HG03457 (cell line): ENCODE measurements around the gene RRAS2.
"Not testable (repeated sequence)": the region's sequence is repeated elsewhere in the genome, so short reads cannot be mapped to it uniquely, and the experiment has no call there.

Source experiments
- ATAC-seq: cut with Tn5 transposase; IDR thresholded peaks from one replicate; pipeline ENCODE4 v1.9.1; 2021; ENCODE audit warnings: moderate number of reproducible peaks; ENCODE audit not compliant: unreplicated experiment

Gene RRAS2

DNA sequence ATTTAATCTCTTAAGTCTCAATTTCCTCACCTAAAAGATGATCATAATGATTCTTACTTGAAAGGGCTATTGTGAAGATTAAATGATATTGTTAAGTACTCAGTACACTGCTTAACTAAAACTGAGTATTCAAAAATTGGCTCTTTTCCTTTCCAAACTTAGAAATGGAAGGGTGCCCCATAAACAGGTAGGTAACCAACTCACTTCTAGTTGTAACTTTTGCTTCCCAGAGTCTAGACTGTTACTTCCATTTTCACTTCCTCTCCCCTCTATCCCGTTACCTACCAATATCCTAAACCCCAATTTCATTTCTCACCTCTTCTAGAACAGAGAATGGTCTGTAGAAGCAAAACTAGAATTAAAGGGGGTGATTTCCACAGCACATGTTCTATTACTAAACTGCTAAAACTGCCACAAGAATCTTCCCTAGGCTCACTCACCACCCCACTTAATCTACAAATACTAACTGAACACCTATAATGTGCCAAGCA is 50.0 kb downstream of the RRAS2 start:
- no peak for ATAC-seq

DNA sequence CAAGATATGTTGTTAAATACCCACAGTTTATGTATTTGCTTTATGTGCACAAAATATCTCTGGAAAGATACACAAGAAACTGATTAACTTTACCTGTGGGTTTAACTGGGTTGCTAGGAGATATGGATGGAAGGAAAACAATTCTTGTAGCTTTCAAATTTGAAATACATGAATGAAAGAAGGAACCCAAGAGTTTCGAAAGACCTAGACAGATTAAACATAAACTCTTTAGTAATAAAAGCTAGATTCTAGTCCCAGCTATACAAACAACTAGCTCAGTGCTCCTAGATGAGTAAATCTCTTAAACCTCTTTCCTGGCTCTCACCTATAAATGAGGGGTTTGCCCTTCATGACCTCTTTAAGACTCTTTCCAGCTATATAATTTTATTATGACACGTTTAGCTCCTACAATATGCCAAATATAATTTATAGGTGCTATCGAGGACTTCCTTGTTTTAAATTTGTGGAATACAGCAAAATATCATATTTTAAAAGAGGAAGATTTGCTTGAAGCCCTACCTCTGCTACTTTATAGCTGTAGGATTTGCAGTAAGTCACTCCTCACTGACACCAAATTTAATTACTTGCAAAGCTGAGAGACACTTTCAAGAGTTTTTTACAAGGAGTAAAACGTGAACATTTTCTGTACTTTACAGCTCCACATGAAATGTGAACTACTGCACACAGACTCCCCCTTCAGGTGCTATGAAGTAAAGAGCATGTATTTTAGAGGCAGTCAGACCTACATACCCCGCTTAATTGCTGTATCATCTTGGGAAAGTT is 50.7 kb downstream of the RRAS2 start:
- ATAC-seq = no peak

DNA sequence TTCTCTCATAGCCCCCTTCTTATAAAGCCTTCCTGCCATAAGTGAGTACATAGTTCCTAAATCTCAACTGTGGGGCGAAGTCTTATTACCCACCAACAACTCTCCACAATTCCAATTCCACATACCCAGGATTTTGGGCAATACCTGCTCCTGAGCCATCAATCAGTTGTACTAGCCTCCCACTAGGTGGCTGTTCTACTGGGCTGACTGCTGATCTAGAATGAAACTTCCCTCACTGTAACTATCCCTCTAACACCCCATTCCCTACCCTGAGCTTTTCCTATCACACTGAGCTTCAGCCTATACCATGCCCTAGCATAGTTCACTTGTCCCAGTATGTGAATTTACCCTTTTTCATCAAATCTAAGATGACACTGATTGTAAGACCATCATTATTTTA is 52.5 kb downstream of the RRAS2 start:
- ATAC-seq = no peak

DNA sequence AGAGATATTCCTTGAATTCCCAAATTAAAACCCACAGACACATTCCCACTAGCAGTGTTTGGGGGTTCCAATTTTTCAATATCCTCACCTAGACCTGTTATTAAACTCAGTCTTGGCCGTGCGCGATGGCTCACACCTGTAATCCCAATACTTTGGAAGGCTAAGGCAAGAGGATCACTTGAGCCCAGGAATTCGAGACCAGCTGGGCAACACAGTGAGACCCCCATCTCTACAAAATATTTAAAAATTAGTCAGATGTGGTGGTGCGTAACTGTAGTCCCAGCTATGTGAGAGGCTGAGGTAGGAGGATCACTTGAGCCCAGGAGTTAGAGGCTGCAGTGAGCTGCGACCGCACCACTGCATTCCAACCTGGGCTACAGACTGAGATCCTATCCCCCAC is 53.3 kb downstream of the RRAS2 start:
- ATAC-seq = no peak

DNA sequence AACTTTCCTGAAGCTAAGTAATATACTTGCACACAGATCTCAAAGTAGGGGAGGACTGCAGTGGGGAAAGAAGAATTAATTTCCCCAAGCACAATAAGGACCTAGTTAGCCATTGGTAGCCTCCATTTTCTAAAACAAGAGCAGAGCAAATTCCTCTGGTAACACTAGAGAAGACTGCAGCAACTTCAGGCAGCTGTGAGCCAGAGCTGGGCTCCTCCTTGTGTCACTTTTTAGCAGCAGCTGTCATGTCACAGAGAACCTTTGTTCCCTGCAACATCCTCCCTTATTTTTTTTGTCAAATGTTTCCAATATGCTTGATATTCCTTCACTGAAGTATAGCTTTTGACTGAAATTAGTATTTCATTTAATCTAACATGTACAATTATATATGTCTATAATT is 54.4 kb downstream of the RRAS2 start:
- ATAC-seq = no peak

DNA sequence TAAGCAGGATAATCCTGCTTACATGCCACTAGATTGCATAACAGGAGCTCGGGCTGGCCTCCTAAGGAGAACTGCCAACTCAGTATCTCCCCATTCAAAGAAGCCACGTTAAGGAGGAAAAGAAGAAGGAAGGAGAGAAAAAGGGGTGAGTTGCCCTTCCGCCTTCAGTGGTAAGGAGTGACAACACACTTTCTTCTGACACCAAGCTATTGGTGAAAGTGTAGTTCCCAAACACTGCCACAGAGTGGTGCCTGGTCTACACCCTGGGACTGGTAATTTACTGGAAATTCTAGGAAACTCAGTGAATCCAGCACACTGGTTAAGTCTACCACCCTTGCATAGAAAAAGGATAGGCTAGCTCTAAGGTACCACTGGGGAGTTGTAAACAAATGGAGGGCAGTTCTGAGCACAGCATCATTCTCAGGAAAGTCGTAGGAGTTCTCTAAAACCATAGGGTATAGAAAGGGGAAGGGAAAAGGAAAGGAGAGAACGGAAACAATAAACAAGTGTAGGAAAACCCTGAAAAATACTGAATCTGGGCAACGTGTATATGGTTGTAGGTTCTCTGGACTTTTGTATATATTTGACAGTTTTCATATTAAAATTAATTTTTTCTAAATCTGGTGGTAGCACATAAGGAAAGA is 58.2 kb downstream of the RRAS2 start:
- peak; percentile 66 for ATAC-seq

DNA sequence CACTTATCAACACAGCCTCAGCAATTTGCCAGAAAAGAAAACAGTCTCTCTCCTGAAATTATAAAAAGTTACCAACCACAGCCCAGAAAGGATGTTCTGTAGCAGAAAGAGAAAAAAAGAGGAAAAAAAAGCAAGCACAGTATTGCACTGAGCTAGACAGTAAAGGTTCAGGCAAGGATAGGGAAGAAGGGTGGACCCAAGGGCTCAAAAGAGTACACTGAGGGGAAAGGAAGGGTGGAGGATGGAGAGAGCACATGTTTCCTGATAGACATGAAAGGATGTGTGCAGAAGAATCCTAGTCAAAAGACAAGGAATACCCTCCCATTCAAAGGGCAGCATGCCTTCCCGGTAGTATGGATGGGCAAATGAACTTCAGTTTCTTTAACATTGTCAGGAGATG is 59.1 kb downstream of the RRAS2 start:
- ATAC-seq = no peak

DNA sequence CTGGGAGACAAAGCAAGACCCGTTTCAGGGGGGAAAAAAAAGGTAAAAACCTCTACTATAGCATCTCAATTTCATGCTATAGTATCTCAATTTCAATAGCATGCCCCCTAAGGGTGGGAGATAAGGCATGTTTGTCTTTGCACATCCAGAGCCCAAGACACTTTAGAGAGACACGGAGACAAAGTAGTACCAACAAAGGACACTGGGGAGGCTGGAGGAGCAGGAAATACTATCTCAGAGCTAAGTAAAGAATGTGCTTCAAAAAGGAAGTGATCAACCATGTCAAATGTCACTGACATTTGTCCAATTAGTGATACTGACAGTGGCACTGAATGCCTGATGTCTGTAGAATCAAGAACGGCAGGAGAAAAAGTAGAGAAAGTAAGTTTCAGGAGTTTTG is 68.6 kb downstream of the RRAS2 start:
- no peak for ATAC-seq

DNA sequence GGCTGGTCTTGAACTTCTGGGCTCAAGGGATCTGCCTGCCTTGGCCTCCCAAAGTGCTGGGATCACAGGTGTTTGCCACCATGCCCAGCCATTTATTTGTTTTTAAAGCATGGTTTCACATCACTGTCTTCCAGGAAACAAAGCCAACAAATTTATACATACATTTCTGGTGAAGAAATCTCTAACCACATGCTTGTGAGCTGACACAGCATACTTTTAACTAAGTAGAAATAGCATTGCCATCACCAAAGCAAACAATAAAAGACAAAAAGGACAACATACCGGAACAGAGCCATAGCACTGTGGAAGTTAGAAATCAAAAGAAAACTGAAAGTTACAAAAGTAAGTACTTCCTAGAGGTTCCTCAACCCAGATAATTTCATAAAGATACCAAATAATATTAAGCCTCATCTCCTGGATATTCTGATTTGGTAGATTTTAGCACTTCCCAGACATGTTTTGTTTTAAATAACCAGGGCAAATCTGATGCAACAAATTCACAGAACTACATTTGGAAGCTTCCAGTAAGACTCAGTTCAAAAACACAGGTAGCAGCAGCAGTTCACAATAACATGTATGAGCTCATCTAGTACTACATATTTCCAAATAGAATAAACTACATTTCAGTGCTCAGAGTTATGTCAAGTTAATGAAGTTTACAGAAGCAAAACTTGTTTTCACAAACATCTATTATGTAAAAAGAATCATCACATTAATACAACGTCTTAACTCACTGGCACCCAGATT is 70.6 kb downstream of the RRAS2 start:
- ATAC-seq = no peak

DNA sequence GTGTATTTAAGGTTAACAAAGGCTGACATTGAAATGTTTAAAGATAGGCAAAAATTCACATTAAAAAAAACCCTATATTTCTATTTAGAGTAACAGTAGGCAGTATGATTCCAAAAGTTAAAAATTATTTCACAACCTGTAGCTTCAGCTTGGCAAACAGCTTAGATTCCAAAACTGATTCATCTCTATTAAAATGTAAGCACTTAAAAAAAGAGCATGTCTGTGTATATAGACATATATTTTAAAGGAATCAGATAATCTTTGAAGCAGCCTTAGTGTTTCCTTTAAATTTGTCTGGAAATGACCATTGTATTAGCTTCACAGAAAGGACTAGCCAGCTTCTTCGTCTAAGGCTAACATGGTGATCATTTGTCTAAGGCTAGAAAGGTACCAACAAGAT is 80.1 kb downstream of the RRAS2 start:
- not testable (repeated sequence) for ATAC-seq

DNA sequence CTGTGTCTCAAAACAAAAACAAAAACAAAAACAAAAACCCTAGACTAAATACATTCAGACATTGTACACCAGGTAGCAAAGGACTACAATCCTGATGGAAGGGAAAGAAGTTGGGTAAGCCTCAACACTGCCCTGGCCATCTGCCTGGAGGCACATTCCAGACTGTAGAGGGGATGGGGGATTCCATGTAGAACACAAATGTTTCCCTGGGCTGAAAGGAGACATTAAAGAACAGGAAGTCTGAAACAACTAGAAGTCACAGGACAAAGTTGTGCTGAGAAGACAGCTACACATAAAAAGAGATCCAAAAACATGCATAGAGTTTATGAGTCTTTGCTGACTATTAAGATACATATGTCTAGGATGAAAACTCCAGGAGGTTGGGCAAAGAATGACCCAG is 83.9 kb downstream of the RRAS2 start:
- no peak for ATAC-seq

DNA sequence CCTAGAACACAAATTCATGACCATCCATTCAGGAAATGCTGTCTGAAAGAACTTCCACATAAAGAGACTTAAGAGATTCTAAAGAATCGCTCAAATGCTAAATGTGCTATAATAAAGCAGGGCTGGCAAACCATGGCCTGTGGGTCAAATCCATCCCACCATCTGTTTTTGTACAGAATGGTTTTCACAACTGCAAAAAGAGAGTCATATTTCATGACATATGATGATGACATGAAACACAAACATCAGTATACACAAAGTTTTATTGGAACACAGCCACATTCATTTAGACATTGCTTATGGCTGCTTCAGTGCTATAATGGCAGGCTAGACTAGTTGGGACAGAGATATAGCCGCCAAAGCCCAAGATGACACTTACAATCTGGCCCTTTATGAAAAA is 85.1 kb downstream of the RRAS2 start:
- no peak for ATAC-seq

DNA sequence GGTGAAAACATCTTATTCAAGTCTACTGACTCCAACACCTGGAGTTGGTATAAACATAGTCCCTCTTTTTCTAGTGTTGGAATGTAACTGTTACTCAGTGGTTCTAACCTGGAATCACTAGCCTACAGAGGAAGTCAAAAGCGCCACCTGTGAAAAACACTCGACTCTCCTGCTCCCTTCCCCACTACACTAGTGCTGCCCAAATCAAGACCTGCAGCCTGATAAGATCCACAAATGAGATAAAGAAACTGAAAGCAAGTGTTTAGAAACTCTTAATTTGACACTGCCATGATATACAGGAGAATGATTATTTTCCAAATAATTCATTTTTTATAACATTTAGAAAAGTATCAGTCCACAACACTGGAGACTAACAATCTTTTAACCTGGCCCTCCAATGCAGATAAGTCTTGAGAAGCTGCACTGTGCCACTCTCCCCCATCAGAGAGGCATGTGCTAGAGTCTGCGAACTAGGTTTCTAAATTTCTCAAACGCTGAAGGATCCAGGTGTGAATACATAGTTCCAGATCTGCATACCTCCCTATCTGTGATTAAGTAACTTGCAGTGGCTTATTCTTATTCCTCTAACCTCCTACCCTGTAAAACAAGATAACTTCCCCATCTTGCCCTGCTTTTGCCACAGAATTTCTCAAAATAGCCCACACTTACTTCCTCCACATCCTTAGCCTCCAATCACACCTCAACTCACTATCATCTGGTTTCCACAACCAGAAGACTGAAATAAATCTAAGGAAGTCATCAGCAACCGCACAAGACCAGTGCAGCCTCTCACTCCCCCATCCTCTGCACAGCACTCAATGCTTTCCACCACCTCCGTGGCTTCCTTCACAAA is 88.1 kb downstream of the RRAS2 start:
- ATAC-seq = peak; percentile 62

DNA sequence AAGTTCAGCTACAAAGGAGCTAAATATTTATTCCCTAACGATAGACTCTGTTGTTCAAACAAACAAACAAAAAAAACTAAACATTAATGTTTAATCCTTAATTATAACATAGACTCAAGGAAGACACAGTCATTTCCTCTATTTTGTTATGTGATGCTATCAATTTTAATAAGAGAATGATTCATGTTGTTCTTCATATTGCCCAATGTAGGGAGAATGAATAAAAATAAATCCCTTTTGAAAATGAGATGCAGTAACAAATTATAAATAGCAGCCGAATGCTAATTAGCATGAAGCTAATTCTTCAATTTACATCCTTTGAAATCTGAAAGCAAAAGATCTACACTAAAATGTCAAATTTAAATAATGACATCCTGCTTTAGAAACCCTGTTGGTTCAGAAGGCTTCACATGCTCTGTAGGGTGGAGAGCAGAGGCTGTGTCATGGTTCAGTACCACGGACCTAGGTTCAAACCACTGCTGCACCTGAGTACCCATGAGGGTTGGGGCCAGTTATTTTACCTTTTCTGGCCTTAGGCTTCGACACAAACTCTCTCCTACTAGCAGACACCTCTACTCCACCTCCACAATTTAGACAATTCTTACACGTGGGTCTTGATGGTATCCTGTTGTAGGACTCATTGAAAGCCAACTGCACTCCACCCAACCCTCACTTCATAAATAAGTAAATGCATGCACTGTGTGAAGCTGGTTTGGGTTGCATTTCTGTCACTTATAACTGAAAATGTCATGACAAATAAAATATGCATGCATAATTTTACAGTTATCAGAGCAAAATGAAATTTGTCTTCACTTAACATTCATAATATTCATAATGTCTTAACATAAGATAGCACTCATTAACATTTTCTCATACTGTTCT is 89.0 kb downstream of the RRAS2 start:
- peak; percentile 40 for ATAC-seq

DNA sequence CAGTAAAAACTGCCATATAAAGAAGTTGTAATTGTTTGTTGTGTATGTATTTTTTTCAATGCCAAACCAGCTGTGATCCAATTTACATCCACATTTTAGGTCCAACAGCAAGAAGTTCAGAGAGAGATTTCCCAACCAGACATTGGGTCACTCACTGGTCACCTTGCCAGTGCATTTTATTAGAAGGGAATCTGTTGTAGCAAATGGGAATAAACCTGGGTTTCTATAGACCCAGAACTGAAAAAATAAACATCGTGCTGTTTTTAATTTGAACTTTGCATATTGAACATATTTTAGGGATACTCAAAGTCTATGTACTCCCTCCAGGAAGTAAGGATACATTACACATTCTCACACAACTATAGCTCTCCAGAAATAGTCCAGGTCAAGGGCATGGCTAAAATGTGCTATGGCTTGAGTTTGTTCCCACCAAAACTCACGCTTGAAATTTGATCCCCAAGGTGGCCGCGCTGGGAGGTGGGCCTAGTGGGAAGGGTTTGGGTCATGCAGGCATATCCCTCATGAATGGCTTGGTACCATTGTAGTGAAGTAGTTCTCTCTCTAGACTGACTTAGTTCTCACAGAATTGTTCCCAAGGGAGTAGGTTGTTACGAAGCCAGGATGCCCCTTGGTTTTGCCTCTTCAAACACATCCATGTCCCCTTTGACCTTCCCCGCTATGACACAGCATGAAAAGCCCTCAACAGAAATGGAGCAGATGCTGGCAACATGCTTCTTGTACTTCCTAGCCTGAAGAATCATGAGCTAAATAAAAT is 90.9 kb downstream of the RRAS2 start:
- no peak for ATAC-seq

DNA sequence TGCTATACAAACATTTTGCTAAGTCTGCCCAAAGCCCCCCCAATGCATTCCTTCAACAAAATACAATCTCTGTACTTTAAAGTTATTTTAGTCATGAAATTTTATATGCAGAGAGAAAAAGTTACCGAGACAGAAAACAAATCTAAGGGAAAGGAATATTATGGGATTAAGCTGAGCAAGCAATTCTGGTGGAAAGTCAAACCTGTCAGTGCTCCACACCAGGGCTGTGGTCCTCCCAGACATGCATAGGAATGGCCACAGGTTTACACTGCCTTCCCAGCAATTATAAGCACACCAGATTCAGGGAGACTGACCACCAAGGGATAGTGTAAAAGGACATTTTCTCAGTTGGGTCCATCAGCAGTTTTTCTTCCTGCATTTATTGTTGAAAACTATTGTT is 92.4 kb downstream of the RRAS2 start:
- ATAC-seq = no peak

DNA sequence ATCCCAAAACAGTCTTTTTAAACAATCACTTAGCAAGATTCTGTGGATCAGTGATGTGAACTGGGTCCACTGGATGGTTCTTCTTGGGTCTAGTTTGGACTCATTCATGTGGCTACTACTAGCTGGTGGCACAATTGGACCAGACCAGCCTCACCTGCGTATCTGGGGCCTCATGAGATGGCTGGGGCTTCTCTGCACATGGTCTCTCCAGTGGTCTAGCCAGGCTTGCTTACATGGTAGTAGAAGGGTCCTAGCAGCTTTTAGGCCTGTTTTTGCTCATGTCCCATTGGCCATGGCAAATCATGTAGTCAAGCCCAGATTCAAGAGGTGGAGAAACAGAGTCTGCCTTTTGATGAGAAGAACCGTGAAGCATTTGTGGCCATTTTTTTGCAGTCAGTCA is 94.0 kb downstream of the RRAS2 start:
- no peak for ATAC-seq

DNA sequence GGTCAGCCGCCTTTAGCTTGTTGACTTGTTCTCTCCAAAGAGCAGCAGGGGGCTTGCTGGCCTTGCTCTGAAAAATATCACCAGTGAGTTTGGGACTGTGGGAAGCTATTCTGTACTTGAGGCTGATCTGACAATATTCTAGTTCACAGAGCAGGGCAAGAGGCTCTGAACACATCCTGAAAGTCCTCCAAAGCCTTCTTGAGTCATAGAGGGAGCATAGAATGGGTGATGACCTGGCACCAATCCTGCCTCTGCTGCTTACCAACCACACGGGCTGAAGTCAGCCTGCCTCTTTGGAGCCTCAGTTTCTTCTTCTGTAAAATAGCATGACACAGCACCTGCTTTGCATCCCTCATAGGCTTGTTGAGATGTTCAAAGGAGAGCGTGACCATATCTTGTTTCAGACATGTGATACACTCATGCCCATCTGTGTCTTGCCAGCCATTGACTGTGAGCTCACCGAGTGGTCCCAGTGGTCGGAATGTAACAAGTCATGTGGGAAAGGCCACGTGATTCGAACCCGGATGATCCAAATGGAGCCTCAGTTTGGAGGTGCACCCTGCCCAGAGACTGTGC is 96.6 kb downstream of the RRAS2 start:
- ATAC-seq = no peak

DNA sequence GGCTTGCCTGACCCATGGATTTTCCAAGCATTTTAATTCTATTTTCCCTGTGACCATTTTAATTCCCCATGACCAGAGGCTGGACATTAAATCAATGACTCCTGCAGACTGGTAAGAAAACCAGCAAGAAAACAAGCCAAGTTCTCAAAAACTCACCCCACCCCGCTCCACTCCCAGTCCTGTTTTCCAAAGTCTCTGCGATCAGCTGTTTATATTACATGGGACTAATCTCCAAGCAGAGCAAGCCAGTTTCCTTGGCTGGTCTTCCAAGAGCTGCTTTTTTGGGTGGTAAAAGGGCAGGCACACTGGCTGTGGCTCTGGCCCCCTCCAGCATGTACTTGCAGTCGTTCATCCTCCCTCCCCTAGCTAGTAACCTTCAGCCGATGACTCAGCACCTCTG is 97.9 kb downstream of the RRAS2 start:
- no peak for ATAC-seq
